ENCODE measurements around the gene DMD.

The DMD gene

GRCh38 chrX:32642283-32642682, 569.1 kb downstream of the DMD start:
- Histone ChIP-seq H2AK5ac (ENCODE audit: low read length) (no peak overlapping the region), H3K4me1 (ENCODE audit: control insufficient read depth in 1 of 2, insufficient read depth in 2 of 2, low read length in 2 of 2) (no peaks in the 10 kb centered on the region), H3K36me3 (ENCODE audit: control insufficient read depth in 1 of 2, insufficient read depth in 2 of 2, low read length in 2 of 2) (no peaks in the 10 kb centered on the region), H3K79me2 (ENCODE audit: control insufficient read depth, insufficient read depth, low read length, poor library complexity) (no peaks in the 10 kb centered on the region), H3K14ac (ENCODE audit: low read length) (no peak overlapping the region), H2AFZ (ENCODE audit: insufficient read depth, low read length, poor library complexity) (no peak overlapping the region), H3K4ac (ENCODE audit: low read depth, low read length) (no peak overlapping the region), H4K12ac (ENCODE audit: low read depth, low read length) (no peak overlapping the region), H4K8ac (ENCODE audit: low read depth, low read length) (no peak overlapping the region), H3K79me1 (ENCODE audit: low read length) (no peaks in the 10 kb centered on the region), H2BK12ac (ENCODE audit: low read length) (no peak overlapping the region), H3K18ac (ENCODE audit: low read length) (no peak overlapping the region), H2BK120ac (ENCODE audit: insufficient read depth, low read length, poor library complexity) (no peak overlapping the region), H2BK5ac (ENCODE audit: low read depth, low read length, poor library complexity) (no peak overlapping the region), H3K9me3 (ENCODE audit: insufficient read depth, low read depth, low read length) (no peaks in the 10 kb centered on the region), H3K9ac (ENCODE audit: low read length) (no peak overlapping the region), H3K27me3 (ENCODE audit: insufficient read depth, low read length) (no peaks in the 10 kb centered on the region), H3K23ac (ENCODE audit: low read length) (no peak overlapping the region), H4K91ac (ENCODE audit: low read depth, low read length) (no peak overlapping the region), H3K4me3 (ENCODE audit: low read depth, low read length) (no peak overlapping the region), H3K4me2 (ENCODE audit: low read length) (no peak overlapping the region), H3K27ac (ENCODE audit: low read depth, low read length) (no peak overlapping the region)
- DNase-seq: no peak
- no CpG with 5 or more reads among the region's 3 CpGs for WGBS (ENCODE audit: extremely low coverage, insufficient coverage, insufficient read length)

- no peak overlapping the region for H2BK12ac ChIP-seq (ENCODE audit: low read length)
- no peak overlapping the region for H4K91ac ChIP-seq (ENCODE audit: low read depth, low read length)
- no peak overlapping the region for H3K27ac ChIP-seq (ENCODE audit: low read depth, low read length)
- no peak overlapping the region for H3K14ac ChIP-seq (ENCODE audit: low read length)
- H3K9me3 ChIP-seq (ENCODE audit: insufficient read depth, low read depth, low read length): no peaks in the 10 kb centered on the region
- no peak overlapping the region for H2BK5ac ChIP-seq (ENCODE audit: low read depth, low read length, poor library complexity)
- H3K18ac ChIP-seq (ENCODE audit: low read length): no peak overlapping the region
- H3K4me1 ChIP-seq (ENCODE audit: control insufficient read depth in 1 of 2, insufficient read depth in 2 of 2, low read length in 2 of 2): no peaks in the 10 kb centered on the region
- no peak overlapping the region for H3K4me3 ChIP-seq (ENCODE audit: low read depth, low read length)
- no peak for DNase-seq
- no peak overlapping the region for H2BK120ac ChIP-seq (ENCODE audit: insufficient read depth, low read length, poor library complexity)
- H3K27me3 ChIP-seq (ENCODE audit: insufficient read depth, low read length): no peaks in the 10 kb centered on the region
- H3K4ac ChIP-seq (ENCODE audit: low read depth, low read length): no peak overlapping the region
- H3K4me2 ChIP-seq (ENCODE audit: low read length): no peak overlapping the region
- no peak overlapping the region for H2AFZ ChIP-seq (ENCODE audit: insufficient read depth, low read length, poor library complexity)
- no peak overlapping the region for H4K8ac ChIP-seq (ENCODE audit: low read depth, low read length)
- no peak overlapping the region for H4K12ac ChIP-seq (ENCODE audit: low read depth, low read length)
- no peaks in the 10 kb centered on the region for H3K79me2 ChIP-seq (ENCODE audit: control insufficient read depth, insufficient read depth, low read length, poor library complexity)
- H3K36me3 ChIP-seq (ENCODE audit: control insufficient read depth in 1 of 2, insufficient read depth in 2 of 2, low read length in 2 of 2): no peaks in the 10 kb centered on the region
- no peaks in the 10 kb centered on the region for H3K79me1 ChIP-seq (ENCODE audit: low read length)
- H2AK5ac ChIP-seq (ENCODE audit: low read length): no peak overlapping the region
- no peak overlapping the region for H3K9ac ChIP-seq (ENCODE audit: low read length)
- H3K23ac ChIP-seq (ENCODE audit: low read length): no peak overlapping the region
- WGBS (ENCODE audit: extremely low coverage, insufficient coverage, insufficient read length): no CpG with 5 or more reads among the region's 5 CpGs
These were observed 593.2 kb downstream of the DMD start for GRCh38 chrX:32618154-32618553.

- no peak overlapping the region for H3K4me3 ChIP-seq (ENCODE audit: low read depth, low read length)
- no CpG with 5 or more reads among the region's 2 CpGs for WGBS (ENCODE audit: extremely low coverage, insufficient coverage, insufficient read length)
These were observed 596.6 kb downstream of the DMD start for GRCh38 chrX:32614707-32615106.

GRCh38 chrX:32599156-32599555, 612.2 kb downstream of the DMD start:
- no peak overlapping the region for H2BK5ac ChIP-seq (ENCODE audit: low read depth, low read length, poor library complexity)
- H3K4me3 ChIP-seq (ENCODE audit: low read depth, low read length): no peak overlapping the region
- H2BK12ac ChIP-seq (ENCODE audit: low read length): no peak overlapping the region
- no peak overlapping the region for H2BK120ac ChIP-seq (ENCODE audit: insufficient read depth, low read length, poor library complexity)
- H3K36me3 ChIP-seq (ENCODE audit: control insufficient read depth in 1 of 2, insufficient read depth in 2 of 2, low read length in 2 of 2): no peaks in the 10 kb centered on the region
- no peak overlapping the region for H3K27ac ChIP-seq (ENCODE audit: low read depth, low read length)
- no peak for DNase-seq
- no peak overlapping the region for H4K91ac ChIP-seq (ENCODE audit: low read depth, low read length)
- H3K14ac ChIP-seq (ENCODE audit: low read length): no peak overlapping the region
- no peak overlapping the region for H4K8ac ChIP-seq (ENCODE audit: low read depth, low read length)
- H3K4ac ChIP-seq (ENCODE audit: low read depth, low read length): no peak overlapping the region
- no peak overlapping the region for H2AK5ac ChIP-seq (ENCODE audit: low read length)
- H3K23ac ChIP-seq (ENCODE audit: low read length): no peak overlapping the region
- no peaks in the 10 kb centered on the region for H3K27me3 ChIP-seq (ENCODE audit: insufficient read depth, low read length)
- no peak overlapping the region for H3K18ac ChIP-seq (ENCODE audit: low read length)
- no peak overlapping the region for H4K12ac ChIP-seq (ENCODE audit: low read depth, low read length)
- H3K79me1 ChIP-seq (ENCODE audit: low read length): no peaks in the 10 kb centered on the region
- no CpG with 5 or more reads among the region's 4 CpGs for WGBS (ENCODE audit: extremely low coverage, insufficient coverage, insufficient read length)
- H3K4me1 ChIP-seq (ENCODE audit: control insufficient read depth in 1 of 2, insufficient read depth in 2 of 2, low read length in 2 of 2): no peaks in the 10 kb centered on the region
- H3K9me3 ChIP-seq (ENCODE audit: insufficient read depth, low read depth, low read length): no peaks in the 10 kb centered on the region
- H2AFZ ChIP-seq (ENCODE audit: insufficient read depth, low read length, poor library complexity): no peak overlapping the region
- H3K79me2 ChIP-seq (ENCODE audit: control insufficient read depth, insufficient read depth, low read length, poor library complexity): no peaks in the 10 kb centered on the region
- no peak overlapping the region for H3K4me2 ChIP-seq (ENCODE audit: low read length)
- H3K9ac ChIP-seq (ENCODE audit: low read length): no peak overlapping the region

More at GRCh38 chrX:32614707-32615106, 596.6 kb downstream of the DMD start:
- Histone ChIP-seq H3K14ac (ENCODE audit: low read length) (no peak overlapping the region), H2AK5ac (ENCODE audit: low read length) (no peak overlapping the region), H2AFZ (ENCODE audit: insufficient read depth, low read length, poor library complexity) (no peak overlapping the region), H2BK120ac (ENCODE audit: insufficient read depth, low read length, poor library complexity) (no peak overlapping the region), H2BK12ac (ENCODE audit: low read length) (no peak overlapping the region), H4K12ac (ENCODE audit: low read depth, low read length) (no peak overlapping the region), H3K4me1 (ENCODE audit: control insufficient read depth in 1 of 2, insufficient read depth in 2 of 2, low read length in 2 of 2) (no peaks in the 10 kb centered on the region), H3K4me2 (ENCODE audit: low read length) (no peak overlapping the region), H3K23ac (ENCODE audit: low read length) (no peak overlapping the region), H3K27me3 (ENCODE audit: insufficient read depth, low read length) (no peaks in the 10 kb centered on the region), H3K36me3 (ENCODE audit: control insufficient read depth in 1 of 2, insufficient read depth in 2 of 2, low read length in 2 of 2) (no peaks in the 10 kb centered on the region), H3K9me3 (ENCODE audit: insufficient read depth, low read depth, low read length) (no peaks in the 10 kb centered on the region), H4K8ac (ENCODE audit: low read depth, low read length) (no peak overlapping the region), H3K9ac (ENCODE audit: low read length) (no peak overlapping the region), H3K27ac (ENCODE audit: low read depth, low read length) (no peak overlapping the region), H3K18ac (ENCODE audit: low read length) (no peak overlapping the region), H3K79me2 (ENCODE audit: control insufficient read depth, insufficient read depth, low read length, poor library complexity) (no peaks in the 10 kb centered on the region), H4K91ac (ENCODE audit: low read depth, low read length) (no peak overlapping the region), H2BK5ac (ENCODE audit: low read depth, low read length, poor library complexity) (no peak overlapping the region), H3K79me1 (ENCODE audit: low read length) (no peaks in the 10 kb centered on the region), H3K4ac (ENCODE audit: low read depth, low read length) (no peak overlapping the region)
- no peak for DNase-seq

All from trophoblast cell (in vitro differentiated cells and primary cell).